ENCODE results near the gene STX1A.
A peak's percentile ranks its signal among the peaks of the same experiment; 100 is the strongest.
"Not testable (repeated sequence)": the region's sequence is repeated elsewhere in the genome, so short reads cannot be mapped to it uniquely, and the experiment has no call there.

Gene STX1A

DNA sequence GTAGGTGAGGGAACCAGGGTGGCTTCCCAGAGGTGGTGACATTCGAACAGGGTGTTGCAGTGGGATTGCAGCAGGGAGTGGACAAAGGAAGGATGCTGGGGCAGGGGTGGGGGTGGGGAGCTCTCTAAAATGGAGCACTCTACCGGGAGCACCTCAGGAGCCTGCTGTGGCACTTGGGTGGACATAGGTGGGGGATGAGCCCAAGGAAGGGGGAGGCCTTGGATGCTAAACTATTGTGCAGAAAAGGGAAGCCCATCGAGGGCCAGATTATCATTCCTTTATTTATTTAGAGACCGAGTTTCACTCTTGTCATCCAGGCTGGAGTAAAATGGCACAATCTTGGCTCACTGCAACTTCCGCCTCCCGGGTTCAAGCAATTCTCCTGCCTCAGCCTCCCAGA lies 3.3 kb upstream of the STX1A start:
- DNase-seq, result no peak
- TF ChIP-seq CTCF (IDR thresholded peaks at IDR 0.05; ENCODE audit: low read depth, low read length), result no peak
- H3K27me3 ChIP-seq (ENCODE audit: insufficient read depth, low read depth, severe bottlenecking), result no peaks in the 10 kb centered on the region
- H3K9me3 ChIP-seq (ENCODE audit: severe bottlenecking), result no peaks in the 10 kb centered on the region
- no peak overlapping the region for H3K4me3 ChIP-seq (ENCODE audit: low read depth, low read length)
- no peak overlapping the region for H3K27ac ChIP-seq
- no peaks in the 10 kb centered on the region for H3K36me3 ChIP-seq

GRCh38 chr7:73722182-73722581 lies 2.7 kb upstream of the STX1A start:
- DNase-seq; H3K27me3 ChIP-seq (ENCODE audit: insufficient read depth, low read depth, severe bottlenecking); H3K36me3 ChIP-seq; H3K4me3 ChIP-seq (ENCODE audit: low read depth, low read length); H3K27ac ChIP-seq; H3K9me3 ChIP-seq (ENCODE audit: severe bottlenecking): not testable (repeated sequence)

- no peak overlapping the region for H3K4me3 ChIP-seq (ENCODE audit: low read depth, low read length)
- TF ChIP-seq CTCF (IDR thresholded peaks at IDR 0.05; ENCODE audit: low read depth, low read length), result no peak
- H3K27ac ChIP-seq, result no peak overlapping the region
- H3K27me3 ChIP-seq (ENCODE audit: insufficient read depth, low read depth, severe bottlenecking), result no peaks in the 10 kb centered on the region
- no peak for DNase-seq
- no peaks in the 10 kb centered on the region for H3K9me3 ChIP-seq (ENCODE audit: severe bottlenecking)
- H3K36me3 ChIP-seq, result 0 out of 2 replicates have a peak, but pooled peaks cover 4% of the 10 kb centered on the region
These were observed 1.9 kb upstream of the STX1A start for GRCh38 chr7:73721377-73721817.

DNA sequence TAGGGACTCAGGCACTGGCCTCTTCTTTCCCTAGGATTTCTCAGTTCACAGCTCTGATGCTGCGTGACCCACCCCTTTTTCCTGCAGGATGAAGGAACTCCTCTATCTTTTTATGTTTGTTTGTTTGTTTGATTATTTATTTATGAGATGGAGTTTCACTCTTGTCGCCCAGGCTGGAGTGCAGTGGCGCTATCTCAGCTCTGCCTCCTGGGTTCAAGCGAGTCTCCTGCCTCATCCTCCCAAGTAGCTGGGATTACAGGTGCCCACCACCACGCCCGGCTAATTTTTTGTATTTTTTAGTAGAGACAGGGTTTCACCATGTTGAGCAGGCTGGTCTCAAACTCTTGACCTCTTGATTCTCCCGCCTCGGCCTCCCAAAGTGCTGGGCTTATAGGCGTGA lies 974 bp upstream of the STX1A start:
- H3K27ac ChIP-seq; H3K27me3 ChIP-seq (ENCODE audit: insufficient read depth, low read depth, severe bottlenecking): not testable (repeated sequence)

GRCh38 chr7:73719806-73720169 lies 319 bp upstream of the STX1A start:
- H3K4me3 ChIP-seq (ENCODE audit: low read depth, low read length), result peak overlapping the region; percentile 45
- H3K36me3 ChIP-seq, result peaks cover 12% of the 10 kb centered on the region
- H3K27ac ChIP-seq, result no peak overlapping the region
- TF ChIP-seq CTCF (IDR thresholded peaks at IDR 0.05; ENCODE audit: low read depth, low read length), result no peak
- no peak for DNase-seq
- H3K9me3 ChIP-seq (ENCODE audit: severe bottlenecking), result no peaks in the 10 kb centered on the region
- H3K27me3 ChIP-seq (ENCODE audit: insufficient read depth, low read depth, severe bottlenecking), result no peaks in the 10 kb centered on the region

More for the DNA sequence above, 974 bp upstream of the STX1A start:
- H3K4me3 ChIP-seq (ENCODE audit: low read depth, low read length); H3K9me3 ChIP-seq (ENCODE audit: severe bottlenecking); DNase-seq: not testable (repeated sequence)
- H3K36me3 ChIP-seq, result peaks cover 11% of the 10 kb centered on the region

DNA sequence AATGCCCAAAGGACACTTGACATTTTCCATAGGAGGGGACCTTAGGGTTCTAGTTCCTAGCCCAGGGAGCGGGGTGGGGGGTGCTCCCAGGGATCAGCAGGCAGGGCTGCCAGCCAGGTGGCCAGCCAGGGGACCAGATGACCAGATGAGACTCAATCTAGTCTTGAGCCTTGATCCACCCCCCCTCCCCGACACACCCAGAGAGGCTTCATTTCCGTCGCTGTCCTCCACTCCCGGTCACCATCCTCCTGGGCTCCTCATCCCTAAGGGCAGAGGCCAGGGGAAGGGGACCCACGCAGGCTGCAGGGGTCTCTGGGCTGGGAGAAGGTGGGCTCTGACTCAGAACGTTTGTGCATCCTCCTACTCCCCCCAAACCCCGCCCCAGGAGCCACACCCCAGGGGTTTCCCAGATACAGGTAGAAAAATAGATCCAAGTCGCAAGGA lies 1.0 kb downstream of the STX1A start:
- DNase-seq, result peak; percentile 68
- no peak for TF ChIP-seq CTCF (IDR thresholded peaks at IDR 0.05; ENCODE audit: low read depth, low read length)
- no peaks in the 10 kb centered on the region for H3K9me3 ChIP-seq (ENCODE audit: severe bottlenecking)
- no peak overlapping the region for H3K27ac ChIP-seq
- H3K27me3 ChIP-seq (ENCODE audit: insufficient read depth, low read depth, severe bottlenecking), result no peaks in the 10 kb centered on the region
- H3K4me3 ChIP-seq (ENCODE audit: low read depth, low read length), result peak overlapping the region; percentile 85
- H3K36me3 ChIP-seq, result peaks cover 14% of the 10 kb centered on the region

DNA sequence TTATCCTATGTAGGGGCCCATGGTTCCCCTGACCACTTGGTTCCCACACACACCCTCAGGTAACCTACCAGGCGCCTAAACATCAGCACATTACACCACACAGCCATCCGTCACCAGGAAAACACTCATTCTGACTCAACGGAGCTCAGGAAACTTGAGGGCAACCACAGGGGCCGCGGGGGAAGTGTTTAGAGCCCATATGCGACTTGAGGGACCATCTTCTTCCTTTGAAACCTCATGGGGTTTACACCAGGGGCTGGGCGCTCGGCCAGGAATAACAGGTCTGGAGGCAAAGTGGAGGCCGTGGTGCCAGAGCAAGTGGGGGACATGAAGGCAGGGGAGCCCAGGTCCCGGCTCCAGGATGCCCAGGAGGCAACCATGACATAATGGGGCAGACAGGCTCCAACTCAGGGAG lies 1.5 kb downstream of the STX1A start:
- H3K36me3 ChIP-seq, result peaks cover 17% of the 10 kb centered on the region
- no peaks in the 10 kb centered on the region for H3K9me3 ChIP-seq (ENCODE audit: severe bottlenecking)
- TF ChIP-seq CTCF (IDR thresholded peaks at IDR 0.05; ENCODE audit: low read depth, low read length), result no peak
- H3K27ac ChIP-seq, result no peak overlapping the region
- no peaks in the 10 kb centered on the region for H3K27me3 ChIP-seq (ENCODE audit: insufficient read depth, low read depth, severe bottlenecking)
- no peak overlapping the region; the same call in 1 of the 2 replicates for H3K4me3 ChIP-seq (ENCODE audit: low read depth, low read length)
- no peak for DNase-seq
